SK-N-SH treated with all-trans-retinoic acid at 6 μM for 48 hours (cell line): ENCODE measurements around the gene TSNAX.
"Not testable (repeated sequence)": the region's sequence is repeated elsewhere in the genome, so short reads cannot be mapped to it uniquely, and the experiment has no call there.

Experiments used
- ATAC-seq: fragments of 200-7000 bp; cut with Tn5 transposase; 3 replicates; pipeline ENCODE4 v1.9.1; 2020; ENCODE audit warnings: mild to moderate bottlenecking, moderate library complexity
- BACH2 ChIP-seq: fragments of 250-450 bp; sonication (Bioruptor Pico); IDR thresholded peaks from 2 replicates; pipeline ENCODE4 v1.9.0; 2021; ENCODE audit warnings: mild to moderate bottlenecking, borderline replicate concordance
- CREB5 ChIP-seq: fragments of 250-450 bp; sonication (Bioruptor Pico); IDR thresholded peaks from 2 replicates; pipeline ENCODE4 v1.5.1; 2020; ENCODE audit warnings: low read depth, mild to moderate bottlenecking, moderate library complexity
- CSDC2 ChIP-seq: fragments of 250-450 bp; sonication (Bioruptor Pico); IDR thresholded peaks from 2 replicates; pipeline ENCODE4 v1.5.0; 2020; ENCODE audit warnings: mild to moderate bottlenecking, moderate library complexity
- CSRNP3 ChIP-seq: fragments of 250-450 bp; sonication (Bioruptor Pico); IDR thresholded peaks from 2 replicates; pipeline ENCODE4 v1.5.1; 2021; ENCODE audit warnings: mild to moderate bottlenecking, moderate library complexity
- ESRRG ChIP-seq: fragments of 250-450 bp; sonication (Bioruptor Pico); IDR thresholded peaks from 2 replicates; pipeline ENCODE4 v1.6.1; 2021; ENCODE audit warnings: mild to moderate bottlenecking
- GLIS3 ChIP-seq: fragments of 250-450 bp; sonication (Bioruptor Pico); IDR thresholded peaks from 2 replicates; pipeline ENCODE4 v1.5.0; 2020; ENCODE audit warnings: mild to moderate bottlenecking, moderate library complexity
- ISL1 ChIP-seq: fragments of 250-450 bp; sonication (Bioruptor Pico); IDR thresholded peaks from 2 replicates; pipeline ENCODE4 v2.1.2; 2022; ENCODE audit warnings: mild to moderate bottlenecking, moderate library complexity
- OSR1 ChIP-seq: fragments of 250-450 bp; sonication (Bioruptor Pico); IDR thresholded peaks from 2 replicates; pipeline ENCODE4 v1.8.0; 2022; ENCODE audit warnings: moderate library complexity, mild to moderate bottlenecking, inconsistent platforms
- PATZ1 ChIP-seq: fragments of 250-450 bp; sonication (Bioruptor Pico); IDR thresholded peaks from 2 replicates; pipeline ENCODE4 v1.8.0; 2020; ENCODE audit warnings: mild to moderate bottlenecking, moderate library complexity, borderline replicate concordance
- POU6F1 ChIP-seq: fragments of 250-450 bp; sonication (Bioruptor Pico); IDR thresholded peaks from 2 replicates; pipeline ENCODE4 v1.8.0; 2021; ENCODE audit warnings: low read depth, mild to moderate bottlenecking, moderate library complexity, borderline replicate concordance
- PPARA ChIP-seq: fragments of 250-450 bp; sonication (Bioruptor Pico); IDR thresholded peaks from 2 replicates; pipeline ENCODE4 v1.5.0; 2020; ENCODE audit warnings: mild to moderate bottlenecking, borderline replicate concordance
- RARB ChIP-seq: fragments of 250-450 bp; sonication (Bioruptor Pico); IDR thresholded peaks from 2 replicates; pipeline ENCODE4 v1.8.0; 2021; ENCODE audit warnings: mild to moderate bottlenecking, moderate library complexity
- SNAI2 ChIP-seq: fragments of 250-450 bp; sonication (Bioruptor Pico); IDR thresholded peaks from 2 replicates; pipeline ENCODE4 v1.5.0; 2020; ENCODE audit warnings: mild to moderate bottlenecking, moderate library complexity
- TCF4 ChIP-seq: fragments of 250-450 bp; sonication (Bioruptor Pico); IDR thresholded peaks from 2 replicates; pipeline ENCODE4 v1.8.0; 2021; ENCODE audit warnings: mild to moderate bottlenecking, moderate library complexity, borderline replicate concordance
- TOX ChIP-seq: fragments of 250-450 bp; sonication (Bioruptor Pico); IDR thresholded peaks from 2 replicates; pipeline ENCODE4 v1.8.0; 2021; ENCODE audit warnings: mild to moderate bottlenecking, moderate library complexity, borderline replicate concordance
- TSHZ2 ChIP-seq: fragments of 250-450 bp; sonication (Bioruptor Pico); IDR thresholded peaks from 2 replicates; pipeline ENCODE4 v1.5.0; 2020; ENCODE audit warnings: mild to moderate bottlenecking, moderate library complexity
- ZC3H10 ChIP-seq: fragments of 250-450 bp; sonication (Bioruptor Pico); IDR thresholded peaks from 2 replicates; pipeline ENCODE4 v1.5.1; 2021; ENCODE audit warnings: mild to moderate bottlenecking, moderate library complexity
- ZFP3 ChIP-seq: fragments of 250-450 bp; sonication (Bioruptor Pico); IDR thresholded peaks from 2 replicates; pipeline ENCODE4 v1.5.0; 2020; ENCODE audit warnings: mild to moderate bottlenecking, moderate library complexity
- ZFP30 ChIP-seq: fragments of 450-650 bp; formaldehyde crosslinking; IDR thresholded peaks from 2 replicates; pipeline ENCODE4 v1.5.0; 2022; ENCODE audit warnings: mild to moderate bottlenecking, moderate library complexity
- ZNF565 ChIP-seq: fragments of 450-650 bp; formaldehyde crosslinking; conservative IDR thresholded peaks from 2 replicates; pipeline ENCODE4 v1.5.0; 2020; ENCODE audit warnings: low read depth, mild to moderate bottlenecking, moderate library complexity
- ZNF8 ChIP-seq: fragments of 450-650 bp; formaldehyde crosslinking; IDR thresholded peaks from 2 replicates; pipeline ENCODE4 v1.5.0; 2020; ENCODE audit warnings: mild to moderate bottlenecking, moderate library complexity

TSNAX gene

GRCh38 chr1:231566496-231566895 lies 38.0 kb downstream of the TSNAX start:
- no peak for TF ChIP-seq PPARA (CRISPR knock-in tag)
- TF ChIP-seq POU6F1 (CRISPR knock-in tag), result no peak
- no peak for TF ChIP-seq ZNF8
- no peak for TF ChIP-seq CSDC2 (CRISPR knock-in tag)
- no peak for TF ChIP-seq OSR1 (CRISPR knock-in tag)
- TF ChIP-seq ZFP30 (CRISPR knock-in tag), result no peak
- no peak for TF ChIP-seq BACH2 (CRISPR knock-in tag)
- TF ChIP-seq ZC3H10 (CRISPR knock-in tag), result no peak
- no peak for ATAC-seq

- ATAC-seq, result not testable (repeated sequence)
Observed at GRCh38 chr1:231570262-231570661, 41.8 kb downstream of the TSNAX start.

- no peak for TF ChIP-seq CSRNP3 (CRISPR knock-in tag)
- no peak for ATAC-seq
Observed at GRCh38 chr1:231571904-231572303, 43.4 kb downstream of the TSNAX start.

GRCh38 chr1:231575472-231575871 lies 47.0 kb downstream of the TSNAX start:
- TF ChIP-seq TOX (CRISPR knock-in tag), result no peak
- no peak for TF ChIP-seq ZFP30 (CRISPR knock-in tag)
- no peak for TF ChIP-seq PPARA (CRISPR knock-in tag)
- no peak for TF ChIP-seq ESRRG (CRISPR knock-in tag)
- TF ChIP-seq ISL1 (CRISPR knock-in tag), result no peak
- no peak for TF ChIP-seq ZNF8
- no peak for TF ChIP-seq ZFP3
- no peak for TF ChIP-seq ZC3H10 (CRISPR knock-in tag)
- TF ChIP-seq CREB5 (CRISPR knock-in tag), result no peak
- TF ChIP-seq RARB, result no peak
- TF ChIP-seq TSHZ2 (CRISPR knock-in tag), result no peak
- TF ChIP-seq GLIS3, result no peak
- TF ChIP-seq POU6F1 (CRISPR knock-in tag), result no peak
- TF ChIP-seq PATZ1, result no peak
- no peak for TF ChIP-seq ZNF565 (CRISPR knock-in tag)
- no peak for TF ChIP-seq OSR1 (CRISPR knock-in tag)
- no peak for TF ChIP-seq CSRNP3 (CRISPR knock-in tag)
- no peak for TF ChIP-seq BACH2 (CRISPR knock-in tag)
- TF ChIP-seq SNAI2 (CRISPR knock-in tag), result no peak
- no peak for TF ChIP-seq TCF4
- TF ChIP-seq, all 23 proteins: peak for 0
- ATAC-seq, result no peak
